Fibroblast of skin of left quadriceps (primary cell): Measurements from ENCODE around the gene RBP3.

Experiments used
- DNase-seq, 2 experiments: peaks; one replicate each; pipeline ENCODE4 v3.0.0-alpha.2; 2013; ENCODE audit warnings: low read depth in 2 of 2

Gene RBP3

DNA sequence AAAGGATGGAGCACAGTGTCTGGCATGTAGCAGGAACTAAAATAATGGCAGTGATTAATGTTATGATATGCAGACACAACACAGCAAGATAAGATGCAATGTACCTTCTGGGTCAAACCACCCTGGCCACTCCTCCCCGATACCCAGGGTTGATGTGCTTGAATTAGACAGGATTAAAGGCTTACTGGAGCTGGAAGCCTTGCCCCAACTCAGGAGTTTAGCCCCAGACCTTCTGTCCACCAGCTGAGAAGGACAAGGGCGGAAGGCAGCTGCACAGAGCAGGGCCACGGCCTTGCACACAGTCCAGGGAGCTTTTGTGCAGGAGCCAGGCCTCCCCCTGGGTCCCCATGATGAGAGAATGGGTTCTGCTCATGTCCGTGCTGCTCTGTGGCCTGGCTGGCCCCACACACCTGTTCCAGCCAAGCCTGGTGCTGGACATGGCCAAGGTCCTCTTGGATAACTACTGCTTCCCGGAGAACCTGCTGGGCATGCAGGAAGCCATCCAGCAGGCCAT lies at the start of gene RBP3:
Gene RBP3, plus strand, starts transcription at position 226 of the 514 bp plus-strand sequence. Its CDS starts 122 bp downstream, at position 348.
- DNase-seq = no peak

DNA sequence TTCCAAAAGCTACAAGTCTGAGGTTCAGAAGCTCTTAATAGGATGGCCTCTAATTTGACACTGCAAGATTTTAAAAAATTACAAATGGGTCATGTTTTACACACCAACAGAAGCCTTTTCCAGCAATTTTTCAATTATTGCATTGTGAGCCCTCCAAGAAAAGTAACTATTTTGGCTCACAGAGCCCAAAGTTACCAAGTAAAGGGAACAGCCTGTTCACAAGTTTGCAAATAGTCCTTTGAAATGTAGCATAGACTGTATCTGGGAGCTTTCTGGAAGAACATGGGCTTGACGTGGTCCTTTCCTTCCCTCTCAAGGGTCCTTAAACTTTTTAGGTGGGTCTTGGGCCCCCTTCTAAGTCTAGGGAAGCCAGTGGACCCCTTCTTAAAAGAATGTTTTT lies 49.4 kb upstream of the RBP3 start:
- no peak for DNase-seq

DNA sequence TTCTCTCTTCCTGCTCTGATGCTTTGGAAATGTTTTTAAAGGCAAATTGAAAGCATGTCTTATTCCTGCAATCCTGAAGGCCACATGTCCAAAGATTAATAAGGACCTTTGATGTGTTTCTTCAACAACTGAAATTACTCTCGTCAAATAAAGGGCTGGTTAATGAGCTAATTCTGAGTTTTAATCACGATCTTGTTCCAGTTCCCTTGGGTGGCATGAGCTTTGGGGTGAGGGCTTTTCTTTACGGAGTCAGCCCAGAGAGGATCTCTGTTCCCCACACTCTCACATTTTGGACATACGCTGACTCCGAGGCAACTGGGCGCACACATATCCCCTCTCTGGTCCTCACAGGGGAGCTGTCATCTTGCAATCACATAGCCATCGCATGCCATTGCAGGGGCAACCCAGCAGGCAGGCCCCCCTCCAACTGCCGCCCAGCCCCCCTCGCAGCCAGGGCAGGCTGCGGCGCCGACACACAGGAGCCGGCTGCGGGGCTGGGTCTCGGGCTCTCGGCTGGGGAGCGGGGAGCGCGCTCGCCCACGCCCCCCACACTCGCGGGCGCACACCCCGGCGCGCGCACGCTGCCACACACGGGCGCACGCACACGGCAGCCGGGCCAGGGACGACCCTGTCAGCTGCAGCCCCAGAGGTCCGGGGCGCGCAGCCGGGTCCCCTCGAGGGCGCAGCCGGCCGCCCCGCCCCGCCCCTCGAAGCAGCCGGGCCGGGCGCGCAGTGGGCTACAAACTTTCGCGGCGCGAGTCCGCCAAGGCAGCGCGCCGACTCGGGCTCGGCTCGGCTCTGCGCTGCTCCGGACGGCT lies 48.3 kb upstream of the RBP3 start, which contains the start of gene GDF10:
Gene GDF10, plus strand, starts transcription at position 587 of the 818 bp plus-strand sequence. CDS start 455 bp downstream, outside the sequence.
- DNase-seq = no peak

DNA sequence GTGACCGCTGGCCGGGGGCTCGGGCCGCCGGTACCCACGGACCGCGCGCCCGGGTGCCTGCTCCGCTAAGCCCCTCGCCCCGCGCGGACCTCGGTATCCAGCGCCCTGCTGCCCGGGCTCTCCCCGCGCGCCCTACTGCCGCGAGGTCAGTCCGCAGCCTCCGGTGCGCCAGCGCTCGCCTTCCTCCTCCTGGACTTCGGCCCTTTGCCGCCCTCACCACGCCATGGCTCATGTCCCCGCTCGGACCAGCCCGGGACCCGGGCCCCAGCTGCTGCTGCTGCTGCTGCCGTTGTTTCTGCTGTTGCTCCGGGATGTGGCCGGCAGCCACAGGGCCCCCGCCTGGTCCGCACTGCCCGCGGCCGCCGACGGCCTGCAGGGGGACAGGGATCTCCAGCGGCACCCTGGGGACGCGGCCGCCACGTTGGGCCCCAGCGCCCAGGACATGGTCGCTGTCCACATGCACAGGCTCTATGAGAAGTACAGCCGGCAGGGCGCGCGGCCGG lies 47.7 kb upstream of the RBP3 start:
- no peak for DNase-seq

DNA sequence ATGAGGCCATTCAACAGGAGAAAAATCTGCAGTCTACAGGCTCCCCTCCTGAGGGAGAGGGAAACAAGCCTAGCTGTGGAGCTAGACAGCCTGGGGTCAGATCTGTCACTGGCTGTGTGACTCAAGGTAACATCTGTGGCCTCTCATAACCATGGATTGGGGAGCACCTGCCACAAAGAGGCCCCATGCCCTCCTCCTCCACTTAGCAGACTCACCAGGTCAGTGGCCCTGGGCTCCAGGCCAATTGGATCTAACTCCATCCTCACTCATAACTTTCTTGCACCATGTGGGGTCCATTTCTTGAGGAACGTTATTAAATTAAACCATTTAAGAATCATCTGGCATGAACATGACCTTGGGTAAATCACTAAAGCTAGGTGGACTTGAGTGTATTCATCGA lies 46.3 kb upstream of the RBP3 start:
- no peak for DNase-seq

DNA sequence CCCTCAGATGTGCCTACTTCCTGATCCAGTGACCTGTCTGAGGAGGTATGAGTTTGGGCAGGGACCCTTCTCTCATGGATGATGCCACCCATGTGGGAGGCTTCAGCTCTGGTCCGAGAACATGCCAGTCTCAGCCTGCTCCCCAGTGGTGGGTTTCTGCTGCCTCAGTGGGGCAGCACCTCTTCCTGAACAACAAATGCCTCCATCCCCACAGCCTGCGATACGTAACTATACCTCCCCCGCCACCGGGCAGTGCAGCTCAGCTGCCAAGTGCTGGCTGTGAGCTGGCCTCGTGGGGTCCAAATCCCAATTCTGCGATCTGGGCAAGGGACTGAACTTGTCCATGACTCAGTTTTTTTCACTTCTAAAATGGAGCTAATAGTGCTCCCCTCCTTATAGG lies 45.1 kb upstream of the RBP3 start:
- no peak for DNase-seq

DNA sequence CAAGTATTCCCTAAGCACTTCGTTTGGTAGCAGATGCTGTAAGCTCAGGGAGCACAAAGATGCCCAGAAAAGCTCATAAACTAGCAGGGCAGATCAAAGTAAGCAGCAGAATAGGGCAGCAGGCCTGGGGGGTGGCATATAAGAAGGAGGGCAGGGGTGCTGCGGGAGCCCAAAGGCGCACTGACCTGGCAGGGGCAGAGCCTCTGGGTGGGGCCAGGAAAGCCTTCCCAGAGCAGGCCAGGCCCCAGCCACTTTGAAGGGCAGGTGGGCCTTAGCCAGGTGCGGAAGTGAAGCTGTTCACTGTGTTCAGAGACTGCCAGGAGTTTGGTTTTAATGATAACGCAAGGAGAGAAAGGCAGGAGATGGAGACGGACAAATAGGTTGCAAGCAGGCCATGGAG lies 44.3 kb upstream of the RBP3 start:
- no peak for DNase-seq

DNA sequence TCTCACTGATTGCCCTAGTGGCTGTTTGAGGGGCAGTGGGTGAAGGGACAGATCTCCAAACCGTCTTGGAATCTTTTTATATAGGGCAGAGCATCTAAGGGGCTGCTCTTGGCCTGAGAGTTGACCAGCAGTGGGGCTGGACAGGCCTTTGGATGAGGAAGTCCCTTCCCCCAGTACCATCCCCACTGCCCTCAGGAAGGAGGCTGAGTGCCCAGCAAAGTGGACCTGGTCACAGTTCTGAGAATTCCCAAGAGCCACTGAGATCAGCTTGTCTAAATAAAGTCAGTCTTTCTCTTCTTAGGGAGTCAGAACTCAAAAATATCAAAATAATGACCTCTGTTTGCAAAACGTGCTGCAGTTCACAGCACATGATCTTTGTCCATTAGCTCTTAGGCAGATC lies 42.6 kb upstream of the RBP3 start:
- no peak for DNase-seq

DNA sequence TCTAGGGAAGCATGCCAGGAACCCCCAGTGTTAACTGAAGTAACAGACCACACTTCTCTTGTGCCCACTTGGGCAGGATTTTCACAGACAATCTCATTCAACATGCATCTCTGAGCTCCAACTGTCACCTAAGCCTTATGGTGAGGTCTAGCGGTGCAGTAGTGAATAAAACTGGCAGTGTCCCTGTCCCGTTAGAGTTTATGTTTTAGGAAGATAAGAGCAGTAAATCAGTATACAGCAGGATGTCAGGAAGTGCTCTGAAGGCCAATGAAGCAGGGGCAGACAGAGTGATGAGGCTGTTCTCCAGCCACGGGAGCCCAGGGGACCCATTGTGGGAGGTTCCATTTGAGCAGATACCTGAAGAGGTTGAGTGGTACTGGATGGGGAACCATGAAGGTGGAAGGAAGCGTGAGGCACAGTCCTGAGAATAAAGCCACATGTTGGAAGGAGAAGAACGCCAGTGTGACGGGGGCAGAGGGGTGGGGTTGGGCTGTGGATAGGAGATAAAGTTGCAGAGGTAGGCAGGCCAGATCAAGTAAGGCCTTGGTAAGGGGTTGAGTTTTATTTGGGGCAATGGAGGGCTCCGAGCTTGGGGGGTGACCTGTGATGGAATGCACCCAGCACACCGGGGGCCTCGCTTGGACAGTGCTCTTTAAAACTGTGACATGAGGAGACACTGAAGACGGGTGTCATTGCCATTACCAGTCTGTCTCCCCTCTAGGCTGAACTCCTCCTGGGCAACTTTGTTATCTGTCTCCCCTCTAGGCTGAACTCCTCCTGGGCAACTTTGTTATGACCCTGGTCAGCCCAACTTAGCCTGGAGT lies 41.6 kb upstream of the RBP3 start:
- DNase-seq = no peak

DNA sequence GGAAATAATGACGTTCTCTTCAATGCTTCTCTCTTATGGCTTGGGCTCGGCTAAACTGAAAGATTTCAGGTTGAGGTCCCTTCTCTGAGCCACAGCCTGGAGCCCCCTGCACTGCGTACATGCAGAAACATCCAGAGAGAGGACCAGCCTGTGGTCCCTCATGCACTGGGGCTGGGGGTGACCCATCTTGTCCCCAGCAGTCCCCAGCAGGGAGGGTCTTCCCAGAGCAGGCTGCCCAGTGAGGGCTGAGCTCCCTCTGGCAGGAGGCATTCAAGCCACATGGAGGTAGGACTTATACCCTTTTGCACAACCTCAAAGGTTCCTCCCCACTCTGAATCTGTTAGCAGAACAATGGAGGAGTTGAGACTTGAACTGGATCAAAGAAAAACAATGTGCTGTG lies 40.8 kb upstream of the RBP3 start:
- no peak for DNase-seq

DNA sequence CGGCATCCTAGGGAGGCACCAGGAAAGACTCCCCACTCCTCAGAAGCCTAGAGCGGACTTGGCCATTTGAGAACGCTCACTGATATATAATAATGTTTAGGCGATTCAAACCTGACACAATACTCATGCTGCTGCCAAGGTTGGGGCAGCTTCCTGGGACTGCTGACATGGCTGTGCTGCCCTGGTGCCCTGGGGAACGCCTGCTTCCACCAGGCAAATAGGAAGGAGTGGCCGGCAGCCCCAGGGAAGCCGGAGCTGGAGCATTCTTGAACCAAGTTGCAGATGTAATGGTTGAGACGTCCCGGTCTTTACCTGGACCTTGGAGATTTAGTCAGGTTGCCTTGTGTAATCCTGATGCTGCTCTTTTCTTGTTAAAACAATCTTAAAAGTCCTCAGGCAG lies 39.4 kb upstream of the RBP3 start:
- DNase-seq = no peak

DNA sequence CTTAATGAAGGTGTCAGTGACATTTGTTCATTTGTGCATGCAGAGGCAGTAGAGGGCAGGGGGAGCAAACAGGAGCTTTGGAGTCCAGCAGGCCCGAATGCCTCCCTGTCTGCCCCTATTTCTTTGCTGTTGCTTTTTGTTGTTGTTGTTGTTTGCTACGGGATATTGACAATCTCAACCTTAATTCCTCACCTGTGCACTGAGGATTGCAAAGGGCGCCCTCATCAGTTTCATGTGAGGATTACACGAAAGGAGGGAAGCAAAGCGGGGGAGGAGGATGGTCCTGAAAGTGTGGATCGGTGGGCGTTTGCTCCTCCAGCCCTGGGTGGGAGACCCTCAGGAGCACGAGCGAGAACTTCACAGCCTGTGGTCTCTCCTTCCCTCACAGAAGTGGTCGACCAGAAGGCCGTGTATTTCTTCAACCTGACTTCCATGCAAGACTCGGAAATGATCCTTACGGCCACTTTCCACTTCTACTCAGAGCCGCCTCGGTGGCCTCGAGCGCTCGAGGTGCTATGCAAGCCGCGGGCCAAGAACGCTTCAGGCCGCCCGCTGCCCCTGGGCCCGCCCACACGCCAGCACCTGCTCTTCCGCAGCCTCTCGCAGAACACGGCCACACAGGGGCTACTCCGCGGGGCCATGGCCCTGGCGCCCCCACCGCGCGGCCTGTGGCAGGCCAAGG lies 38.6 kb upstream of the RBP3 start:
- DNase-seq = no peak

DNA sequence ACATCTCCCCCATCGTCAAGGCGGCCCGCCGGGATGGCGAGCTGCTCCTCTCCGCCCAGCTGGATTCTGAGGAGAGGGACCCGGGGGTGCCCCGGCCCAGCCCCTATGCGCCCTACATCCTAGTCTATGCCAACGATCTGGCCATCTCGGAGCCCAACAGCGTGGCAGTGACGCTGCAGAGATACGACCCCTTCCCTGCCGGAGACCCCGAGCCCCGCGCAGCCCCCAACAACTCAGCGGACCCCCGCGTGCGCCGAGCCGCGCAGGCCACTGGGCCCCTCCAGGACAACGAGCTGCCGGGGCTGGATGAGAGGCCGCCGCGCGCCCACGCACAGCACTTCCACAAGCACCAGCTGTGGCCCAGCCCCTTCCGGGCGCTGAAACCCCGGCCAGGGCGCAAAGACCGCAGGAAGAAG lies 38.1 kb upstream of the RBP3 start:
- no peak for DNase-seq

DNA sequence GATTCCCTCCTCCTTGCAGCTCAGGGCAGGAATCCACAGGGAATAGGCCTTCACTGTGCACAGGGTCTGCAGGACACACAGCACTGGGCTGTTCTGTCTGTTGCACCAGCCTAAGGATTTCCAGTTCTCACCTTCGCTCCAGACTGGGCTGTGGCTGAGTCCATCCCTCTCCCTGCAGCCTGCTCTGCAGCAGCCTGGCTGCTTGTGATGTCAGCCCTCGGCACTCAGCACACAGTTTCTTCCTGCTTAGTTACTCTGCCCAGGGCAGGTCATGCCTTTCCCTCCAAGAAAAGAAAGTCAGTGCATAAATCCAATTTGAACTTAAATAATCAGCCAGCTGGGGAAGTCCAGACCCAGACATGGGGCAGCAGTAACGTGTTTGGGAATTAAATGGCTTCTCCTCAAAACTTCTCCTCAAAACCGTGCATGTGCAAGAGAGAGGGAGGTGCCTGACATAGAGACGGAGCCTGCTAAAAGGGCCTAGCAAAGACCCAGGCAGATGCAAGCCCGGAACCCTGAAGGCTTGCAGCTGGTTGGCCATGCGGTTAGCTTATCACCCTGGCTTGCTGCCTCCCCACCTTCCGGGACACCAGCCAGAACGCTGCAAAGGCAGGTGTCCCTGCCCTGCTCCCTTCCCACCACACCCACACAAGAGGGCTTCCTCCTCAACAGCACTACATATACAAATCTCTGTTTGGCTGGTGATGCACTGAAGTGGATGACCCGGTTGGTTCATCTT lies 36.8 kb upstream of the RBP3 start:
- no peak for DNase-seq

DNA sequence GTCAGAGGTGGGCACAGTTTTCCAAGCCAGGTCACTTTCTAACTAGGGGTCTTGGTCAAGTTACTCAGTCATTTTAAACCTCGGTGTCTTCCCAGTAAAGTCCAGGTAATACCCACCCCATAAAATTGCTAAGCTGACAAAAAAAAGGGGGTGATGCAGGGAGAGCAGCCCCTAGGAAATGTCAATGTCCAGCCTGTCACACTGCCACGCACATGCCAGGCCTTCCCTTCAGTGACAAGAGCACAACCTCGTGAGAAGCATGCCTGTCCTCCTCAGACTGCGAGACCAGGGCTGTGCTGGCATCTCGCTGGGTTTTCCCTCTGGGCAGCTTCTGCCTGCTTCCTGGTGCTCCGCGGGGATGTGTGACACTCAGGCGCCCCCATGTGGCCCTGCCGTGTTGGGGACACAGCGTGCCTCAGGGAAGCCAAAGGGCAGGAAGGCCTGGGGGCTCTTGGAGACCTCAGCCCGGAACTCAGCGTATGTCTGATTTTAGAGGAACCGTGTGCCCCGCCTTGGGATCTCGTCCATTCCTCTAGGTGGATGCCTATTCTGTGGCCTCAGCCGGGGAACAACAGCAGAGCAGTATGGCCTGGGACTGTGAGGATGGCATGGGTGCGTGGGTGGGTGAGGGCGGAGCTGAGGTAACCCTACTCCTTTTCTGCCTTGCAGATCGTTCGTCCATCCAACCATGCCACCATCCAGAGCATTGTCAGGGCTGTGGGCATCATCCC lies 36.1 kb upstream of the RBP3 start:
- DNase-seq = peak; percentile 23 to 34

DNA sequence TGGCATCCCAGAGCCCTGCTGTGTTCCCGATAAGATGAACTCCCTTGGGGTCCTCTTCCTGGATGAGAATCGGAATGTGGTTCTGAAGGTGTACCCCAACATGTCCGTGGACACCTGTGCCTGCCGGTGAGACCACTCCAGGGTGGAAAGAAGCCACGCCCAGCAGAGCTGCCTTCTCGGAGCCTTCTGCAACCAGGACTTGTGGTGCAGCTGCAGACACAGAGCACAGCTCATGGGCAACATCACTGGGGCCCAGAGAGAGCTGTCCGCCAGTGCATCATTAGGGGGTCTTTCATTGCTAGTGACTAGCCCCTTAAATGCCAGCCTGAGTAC lies 35.5 kb upstream of the RBP3 start:
- no peak for DNase-seq

DNA sequence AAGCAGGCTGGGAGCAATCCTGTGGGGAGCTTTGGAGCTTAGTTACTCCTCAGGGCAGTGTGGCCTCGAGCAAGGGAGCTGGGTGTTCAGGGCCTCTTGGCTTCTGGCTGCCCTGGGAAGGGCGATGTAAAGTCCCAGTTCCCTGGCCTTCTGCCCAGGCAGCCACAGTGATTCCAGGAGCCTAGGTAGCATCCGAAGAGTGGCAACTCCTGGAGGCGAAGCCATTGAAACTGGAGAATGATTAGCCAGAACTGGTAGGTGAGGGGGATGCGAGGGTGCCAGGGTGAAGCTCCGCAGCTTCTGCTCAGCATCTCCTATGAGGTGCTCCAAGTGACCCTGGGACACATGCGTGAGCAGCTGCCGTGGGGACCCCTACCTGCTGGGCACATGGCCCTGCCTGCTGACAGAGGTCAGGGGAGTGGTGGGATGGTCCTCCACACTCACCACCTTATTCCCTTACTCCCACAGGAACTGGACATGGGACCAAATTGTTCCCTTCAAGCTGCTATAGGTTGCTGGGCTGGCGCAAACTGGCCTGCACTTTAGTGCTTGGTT lies 33.7 kb upstream of the RBP3 start:
- DNase-seq = no peak

DNA sequence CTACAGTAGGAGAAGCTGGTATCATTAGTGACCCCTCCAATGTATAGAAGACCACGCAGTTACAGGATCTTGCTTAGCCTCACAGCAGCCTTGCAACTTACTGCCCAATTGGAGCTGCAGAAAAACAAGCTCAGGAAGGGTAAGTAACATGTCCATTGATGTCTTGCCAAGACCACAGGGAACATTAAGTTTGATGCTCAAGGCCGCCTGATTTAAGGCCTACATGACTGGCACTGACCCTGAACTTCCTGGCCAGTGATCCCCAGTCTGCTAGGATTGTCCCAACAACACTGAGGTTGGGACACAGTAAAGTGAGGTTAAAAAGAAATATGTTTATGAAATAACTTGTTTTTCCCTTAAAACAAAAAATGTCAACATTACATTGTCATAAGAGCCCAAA lies 32.7 kb upstream of the RBP3 start:
- no peak for DNase-seq

DNA sequence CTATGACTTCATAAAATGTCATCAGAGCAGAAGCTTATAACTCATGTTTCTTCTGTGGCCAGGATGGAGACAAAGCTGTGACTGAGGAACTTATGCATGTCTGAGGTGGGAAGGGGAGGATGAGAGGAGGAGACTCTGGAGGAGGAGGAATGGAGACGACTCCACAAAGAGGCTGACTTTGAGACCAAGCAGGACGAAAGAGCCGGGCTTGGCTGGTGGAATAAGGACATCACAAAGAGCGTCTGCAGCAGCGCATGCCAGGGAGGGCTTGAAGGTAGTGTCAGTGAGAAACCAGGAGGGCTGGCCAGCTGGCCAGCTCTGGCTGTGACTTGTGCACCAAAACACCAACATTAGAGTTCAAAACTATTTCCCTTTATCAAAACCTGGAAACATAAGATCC lies 32.0 kb upstream of the RBP3 start:
- DNase-seq = no peak

DNA sequence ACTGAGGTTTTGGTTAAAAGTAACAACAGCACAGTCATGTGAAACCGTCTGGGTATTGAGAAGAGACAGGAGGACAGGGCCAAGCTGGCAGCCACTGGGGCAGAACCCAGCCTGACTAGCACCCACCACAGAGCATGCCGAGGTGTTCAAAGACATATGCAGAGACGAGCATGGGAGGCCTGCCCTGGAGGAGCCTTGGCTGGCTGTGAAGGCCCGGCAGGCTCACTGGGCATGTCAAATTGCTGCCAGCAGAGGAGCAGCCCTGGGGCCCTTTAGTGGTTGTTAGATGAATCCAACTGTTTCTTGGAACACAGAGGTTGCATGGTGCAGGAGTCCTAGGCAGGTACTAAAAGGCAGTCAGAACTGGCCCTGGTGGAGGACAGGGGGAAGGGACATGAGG lies 30.9 kb upstream of the RBP3 start:
- no peak for DNase-seq
